Activated CD8-positive, alpha-beta T cell treated with anti-CD3 and anti-CD28 coated beads for 36 hours (primary cell): ENCODE data around the gene BDH1. TPM values are rescaled to one million over a fixed set of nuclear protein-coding genes. Genes with fewer than 3 reads are reported as not detected.

ENCODE experiments used
- ATAC-seq: fragments of 200-7000 bp; cut with Tn5 transposase; one replicate; pipeline ENCODE4 v1.10.0; 2021; ENCODE audit warnings: mild to moderate bottlenecking, moderate library complexity
- CTCF ChIA-PET: fragments of 350-600 bp; sonication (Branson Sonifier 250); formaldehyde crosslinking; loops from one replicate; lab custom pipeline; 2021; ENCODE audit warnings: antibody characterized with exemption; lab: Charles Lee
- POLR2A ChIA-PET: fragments of 350-600 bp; sonication (Branson Sonifier 250); formaldehyde crosslinking; loops from one replicate; lab custom pipeline; 2021; ENCODE audit warnings: antibody characterized with exemption; lab: Charles Lee
- DNase-seq: peaks from one replicate; pipeline ENCODE4 v3.0.0-alpha.2; 2020
- H3K27ac Mint-ChIP-seq: one replicate; pipeline ENCODE4 v1.8.0; 2021; ENCODE audit warnings: mild to moderate bottlenecking, mixed read lengths
- H3K27me3 Mint-ChIP-seq: one replicate; pipeline ENCODE4 v1.8.0; 2021; ENCODE audit warnings: mixed read lengths
- H3K36me3 Mint-ChIP-seq: one replicate; pipeline ENCODE4 v1.8.0; 2021; ENCODE audit warnings: low read depth, mixed read lengths
- H3K4me1 Mint-ChIP-seq: one replicate; pipeline ENCODE4 v1.8.0; 2021; ENCODE audit warnings: low read depth, mixed read lengths
- H3K4me3 Mint-ChIP-seq: one replicate; pipeline ENCODE4 v1.8.0; 2021; ENCODE audit warnings: mild to moderate bottlenecking, moderate library complexity, mixed read lengths
- H3K9me3 Mint-ChIP-seq: one replicate; pipeline ENCODE4 v1.8.0; 2021; ENCODE audit warnings: mixed read lengths
- intact Hi-C: fragments of 100-400 bp; cut with micrococcal nuclease; formaldehyde crosslinking; loops from one replicate; pipeline ENCODE4 v1.10.0; 2022
- total RNA-seq, 2 experiments: library from RNA; stranded (reverse); gene quantifications; one replicate each; pipeline ENCODE4 v1.2.3, GENCODE V29; 2021
- TF ChIP-seq, protein P1 (sequence below): fragments of 200-600 bp; IDR thresholded peaks from one replicate; pipeline ENCODE4 v1.8.0; 2022; ENCODE audit warnings: antibody characterized with exemption, mild to moderate bottlenecking

BDH1 gene
- total RNA-seq, 2 experiments from 2014 or later: 118 to 126 TPM

DNA sequence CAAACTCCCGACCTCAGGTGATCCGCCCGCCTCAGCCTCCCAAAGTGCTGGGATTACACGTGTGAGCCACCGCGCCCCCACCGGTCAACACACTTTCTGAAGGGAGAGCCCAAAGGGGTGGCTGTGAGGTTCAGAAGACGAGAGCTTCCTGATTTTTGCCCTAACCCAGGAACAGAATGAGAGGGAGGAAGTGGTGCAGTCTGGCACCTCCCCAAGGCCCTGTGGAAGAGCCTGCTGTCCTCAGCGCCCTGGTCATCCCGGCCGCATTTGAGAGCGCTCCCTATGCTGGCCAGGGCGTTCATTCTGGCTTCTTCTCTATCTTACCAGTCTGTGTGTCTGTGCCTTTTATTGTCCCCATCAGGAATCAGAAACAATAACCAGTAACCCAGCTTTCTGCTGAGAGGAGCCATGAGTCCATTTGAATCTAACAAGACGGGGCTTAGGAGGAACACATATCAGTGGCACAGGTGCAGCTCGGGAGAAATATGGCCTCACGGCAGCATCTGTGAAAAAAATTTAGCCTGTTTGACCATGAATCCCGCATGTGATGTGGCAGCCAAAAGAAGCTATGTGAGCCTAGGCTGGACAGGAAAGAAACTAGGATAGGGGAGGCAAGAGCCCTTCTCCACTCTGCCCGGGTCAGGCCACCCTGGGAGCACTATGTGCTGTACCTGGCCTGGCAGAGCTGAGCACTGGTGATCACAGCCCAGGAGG, 12.9 kb downstream of the BDH1 start:
- ChIA-PET CTCF (interaction anchor here (1.1 kb wide), 1 partner anchor 287 kb away, joined by 3 read pairs; no protein-coding TSS in a partner anchor), POLR2A (interaction anchor here (1.3 to 1.5 kb wide), 2 partner anchors 13 to 16 kb away, joined by 3 to 5 read pairs; no protein-coding TSS in a partner anchor)
- DNase-seq (no peak), ATAC-seq (no peak)
- Mint-ChIP-seq H3K36me3 (peaks cover 48% of the 10 kb centered on the region), H3K27me3 (no peaks in the 10 kb centered on the region), H3K4me1 (peaks cover 2% of the 10 kb centered on the region), H3K4me3 (no peak overlapping the region), H3K9me3 (no peaks in the 10 kb centered on the region), H3K27ac (no peak overlapping the region)
- TF ChIP-seq, protein P1, sequence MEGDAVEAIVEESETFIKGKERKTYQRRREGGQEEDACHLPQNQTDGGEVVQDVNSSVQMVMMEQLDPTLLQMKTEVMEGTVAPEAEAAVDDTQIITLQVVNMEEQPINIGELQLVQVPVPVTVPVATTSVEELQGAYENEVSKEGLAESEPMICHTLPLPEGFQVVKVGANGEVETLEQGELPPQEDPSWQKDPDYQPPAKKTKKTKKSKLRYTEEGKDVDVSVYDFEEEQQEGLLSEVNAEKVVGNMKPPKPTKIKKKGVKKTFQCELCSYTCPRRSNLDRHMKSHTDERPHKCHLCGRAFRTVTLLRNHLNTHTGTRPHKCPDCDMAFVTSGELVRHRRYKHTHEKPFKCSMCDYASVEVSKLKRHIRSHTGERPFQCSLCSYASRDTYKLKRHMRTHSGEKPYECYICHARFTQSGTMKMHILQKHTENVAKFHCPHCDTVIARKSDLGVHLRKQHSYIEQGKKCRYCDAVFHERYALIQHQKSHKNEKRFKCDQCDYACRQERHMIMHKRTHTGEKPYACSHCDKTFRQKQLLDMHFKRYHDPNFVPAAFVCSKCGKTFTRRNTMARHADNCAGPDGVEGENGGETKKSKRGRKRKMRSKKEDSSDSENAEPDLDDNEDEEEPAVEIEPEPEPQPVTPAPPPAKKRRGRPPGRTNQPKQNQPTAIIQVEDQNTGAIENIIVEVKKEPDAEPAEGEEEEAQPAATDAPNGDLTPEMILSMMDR: no peak
- intact Hi-C loops: no loop called here

GRCh38 chr3:197541756-197542539, 13.8 kb downstream of the BDH1 start:
- ATAC-seq (no peak), DNase-seq (no peak)
- TF ChIP-seq, protein P1: no peak
- no peaks in the 10 kb centered on the region for H3K27me3 Mint-ChIP-seq
- no peak overlapping the region for H3K27ac Mint-ChIP-seq
- H3K4me1 Mint-ChIP-seq: peaks cover 2% of the 10 kb centered on the region
- ChIA-PET POLR2A (interaction anchor here (1.3 to 1.5 kb wide), 2 partner anchors 14 to 15 kb away, joined by 3 to 5 read pairs; no protein-coding TSS in a partner anchor), CTCF (interaction anchor here (1.1 kb wide), 1 partner anchor 286 kb away, joined by 3 read pairs; no protein-coding TSS in a partner anchor)
- H3K36me3 Mint-ChIP-seq: peaks cover 50% of the 10 kb centered on the region
- intact Hi-C loops: no loop called here
- H3K9me3 Mint-ChIP-seq: no peaks in the 10 kb centered on the region
- H3K4me3 Mint-ChIP-seq: no peak overlapping the region

DNA sequence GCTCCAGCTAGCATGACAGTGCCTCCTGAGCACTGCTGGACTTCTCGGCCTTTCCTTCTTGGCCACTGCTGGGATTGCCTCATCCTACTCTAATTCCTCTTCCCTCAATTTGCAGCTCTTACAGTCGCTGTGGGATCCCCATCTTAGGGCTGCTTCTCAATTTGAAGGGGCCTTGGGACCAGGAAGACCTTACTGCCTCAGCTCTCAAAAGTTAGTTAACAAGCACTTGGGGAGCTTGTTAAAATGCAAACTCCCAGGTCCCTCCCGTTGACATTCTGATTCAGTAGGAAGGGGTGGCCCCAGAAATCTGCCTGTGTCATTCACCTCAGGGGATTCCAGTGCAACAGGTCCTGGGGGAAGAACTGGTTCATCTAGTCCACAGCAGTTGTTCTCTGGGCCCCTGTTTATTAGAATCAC, 14.8 kb downstream of the BDH1 start:
- no peak for ATAC-seq
- POLR2A ChIA-PET: interaction anchor here (0.6 to 0.9 kb wide), 2 partner anchors 17 to 513 kb away, joined by 3 read pairs; no protein-coding TSS in a partner anchor

DNA sequence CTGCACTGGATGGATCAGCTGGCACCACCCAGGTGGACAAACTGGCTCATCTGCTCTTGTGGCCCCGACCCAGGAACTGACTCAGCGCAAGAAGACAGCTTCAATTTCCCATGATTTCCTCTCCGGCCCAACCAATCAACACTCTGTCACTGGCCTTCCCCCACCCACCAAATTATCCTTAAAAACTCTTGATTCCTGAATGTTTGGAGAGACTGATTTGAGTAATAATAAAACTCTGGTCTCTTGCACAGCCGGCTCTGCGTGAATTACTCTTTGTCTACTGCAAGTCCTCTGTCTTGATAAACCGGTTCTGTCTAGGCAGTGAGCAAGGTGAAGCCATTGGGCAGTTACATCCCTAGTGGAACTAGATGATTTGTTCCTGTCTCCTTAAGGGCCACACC, 16.1 kb downstream of the BDH1 start:
- H3K36me3 Mint-ChIP-seq: peaks cover 41% of the 10 kb centered on the region
- ChIA-PET POLR2A (interaction anchor here (1.3 kb wide), 1 partner anchor 12 kb away, joined by 5 read pairs; no protein-coding TSS in a partner anchor), CTCF (no interaction called here)
- H3K9me3 Mint-ChIP-seq: no peaks in the 10 kb centered on the region
- H3K27ac Mint-ChIP-seq: no peak overlapping the region
- peaks cover 2% of the 10 kb centered on the region for H3K4me1 Mint-ChIP-seq
- TF ChIP-seq, protein P1: no peak
- H3K27me3 Mint-ChIP-seq: no peaks in the 10 kb centered on the region
- ATAC-seq (no peak), DNase-seq (no peak)
- intact Hi-C loops: no loop called here
- H3K4me3 Mint-ChIP-seq: no peak overlapping the region

More for the DNA sequence above, 14.8 kb downstream of the BDH1 start:
- no peak overlapping the region for H3K27ac Mint-ChIP-seq
- H3K27me3 Mint-ChIP-seq: no peaks in the 10 kb centered on the region
- intact Hi-C loops: no loop called here
- CTCF ChIA-PET: no interaction called here
- no peak overlapping the region for H3K4me3 Mint-ChIP-seq
- peaks cover 46% of the 10 kb centered on the region for H3K36me3 Mint-ChIP-seq
- no peak for DNase-seq
- no peaks in the 10 kb centered on the region for H3K9me3 Mint-ChIP-seq
- peaks cover 2% of the 10 kb centered on the region for H3K4me1 Mint-ChIP-seq
- TF ChIP-seq, protein P1: no peak
